ENCODE data around the gene AGAP1. TPM values are rescaled to one million over a fixed set of nuclear protein-coding genes. Genes with fewer than 3 reads are reported as not detected.

The AGAP1 gene
- total and polyA plus RNA-seq, 7 donors = 10.8 to 42.7 (median 18.6) TPM

DNA sequence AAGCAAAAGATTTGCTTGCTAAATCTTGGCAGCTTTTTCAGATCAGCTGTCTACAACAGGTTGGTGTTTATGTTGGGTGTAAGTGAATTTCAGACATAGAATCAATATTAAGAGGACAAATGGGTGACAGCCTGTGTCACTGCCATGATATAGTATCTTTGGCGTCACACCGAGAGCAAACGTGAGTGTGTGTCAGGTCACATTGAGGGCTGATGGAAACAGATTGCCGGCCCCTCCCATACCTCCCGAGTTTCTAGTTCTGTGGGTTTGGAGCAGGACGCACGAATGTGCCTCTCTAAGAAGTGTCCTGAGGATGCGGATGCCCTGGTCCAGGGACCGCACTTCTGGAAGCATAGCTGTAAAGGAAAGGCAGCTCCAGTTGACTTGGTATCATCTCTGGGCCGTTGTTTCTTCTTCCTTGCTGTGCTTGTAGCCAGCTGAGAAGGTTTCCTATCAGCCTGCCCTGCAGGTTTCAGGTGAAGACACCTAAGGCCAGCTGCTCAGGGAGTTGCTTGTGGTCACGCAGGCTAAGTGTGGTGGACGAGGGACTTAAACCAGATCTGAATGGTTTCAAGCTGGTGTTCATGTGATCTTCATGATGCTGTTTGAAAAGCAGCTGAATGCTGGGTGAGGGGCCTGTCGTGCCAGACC, 6.4 kb downstream of the AGAP1 start:
- H3K27ac ChIP-seq = no peak overlapping the region
- no peak for DNase-seq
- intact Hi-C loops (cut with DNase I) = no loop called here
- peaks cover 0 to 55% (median 24%) of the 10 kb centered on the region in 4 donors for H3K4me1 ChIP-seq
- H3K9me3 ChIP-seq = no peaks in the 10 kb centered on the region
- H3K27me3 ChIP-seq = no peaks in the 10 kb centered on the region
- WGBS, 2 donors = 72 to 85% methylated on average over 13 of the region's 13 CpGs
- H3K36me3 ChIP-seq = no peaks in the 10 kb centered on the region
- H3K4me3 ChIP-seq = no peak overlapping the region
- no peak for TF ChIP-seq EP300 (IDR thresholded peaks at IDR 0.05)
- no peak for TF ChIP-seq POLR2AphosphoS5 (IDR thresholded peaks at IDR 0.05)
- TF ChIP-seq POLR2A (IDR thresholded peaks at IDR 0.05) = no peak
- TF ChIP-seq, protein P1, sequence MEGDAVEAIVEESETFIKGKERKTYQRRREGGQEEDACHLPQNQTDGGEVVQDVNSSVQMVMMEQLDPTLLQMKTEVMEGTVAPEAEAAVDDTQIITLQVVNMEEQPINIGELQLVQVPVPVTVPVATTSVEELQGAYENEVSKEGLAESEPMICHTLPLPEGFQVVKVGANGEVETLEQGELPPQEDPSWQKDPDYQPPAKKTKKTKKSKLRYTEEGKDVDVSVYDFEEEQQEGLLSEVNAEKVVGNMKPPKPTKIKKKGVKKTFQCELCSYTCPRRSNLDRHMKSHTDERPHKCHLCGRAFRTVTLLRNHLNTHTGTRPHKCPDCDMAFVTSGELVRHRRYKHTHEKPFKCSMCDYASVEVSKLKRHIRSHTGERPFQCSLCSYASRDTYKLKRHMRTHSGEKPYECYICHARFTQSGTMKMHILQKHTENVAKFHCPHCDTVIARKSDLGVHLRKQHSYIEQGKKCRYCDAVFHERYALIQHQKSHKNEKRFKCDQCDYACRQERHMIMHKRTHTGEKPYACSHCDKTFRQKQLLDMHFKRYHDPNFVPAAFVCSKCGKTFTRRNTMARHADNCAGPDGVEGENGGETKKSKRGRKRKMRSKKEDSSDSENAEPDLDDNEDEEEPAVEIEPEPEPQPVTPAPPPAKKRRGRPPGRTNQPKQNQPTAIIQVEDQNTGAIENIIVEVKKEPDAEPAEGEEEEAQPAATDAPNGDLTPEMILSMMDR (IDR thresholded peaks at IDR 0.05) = no peak

DNA sequence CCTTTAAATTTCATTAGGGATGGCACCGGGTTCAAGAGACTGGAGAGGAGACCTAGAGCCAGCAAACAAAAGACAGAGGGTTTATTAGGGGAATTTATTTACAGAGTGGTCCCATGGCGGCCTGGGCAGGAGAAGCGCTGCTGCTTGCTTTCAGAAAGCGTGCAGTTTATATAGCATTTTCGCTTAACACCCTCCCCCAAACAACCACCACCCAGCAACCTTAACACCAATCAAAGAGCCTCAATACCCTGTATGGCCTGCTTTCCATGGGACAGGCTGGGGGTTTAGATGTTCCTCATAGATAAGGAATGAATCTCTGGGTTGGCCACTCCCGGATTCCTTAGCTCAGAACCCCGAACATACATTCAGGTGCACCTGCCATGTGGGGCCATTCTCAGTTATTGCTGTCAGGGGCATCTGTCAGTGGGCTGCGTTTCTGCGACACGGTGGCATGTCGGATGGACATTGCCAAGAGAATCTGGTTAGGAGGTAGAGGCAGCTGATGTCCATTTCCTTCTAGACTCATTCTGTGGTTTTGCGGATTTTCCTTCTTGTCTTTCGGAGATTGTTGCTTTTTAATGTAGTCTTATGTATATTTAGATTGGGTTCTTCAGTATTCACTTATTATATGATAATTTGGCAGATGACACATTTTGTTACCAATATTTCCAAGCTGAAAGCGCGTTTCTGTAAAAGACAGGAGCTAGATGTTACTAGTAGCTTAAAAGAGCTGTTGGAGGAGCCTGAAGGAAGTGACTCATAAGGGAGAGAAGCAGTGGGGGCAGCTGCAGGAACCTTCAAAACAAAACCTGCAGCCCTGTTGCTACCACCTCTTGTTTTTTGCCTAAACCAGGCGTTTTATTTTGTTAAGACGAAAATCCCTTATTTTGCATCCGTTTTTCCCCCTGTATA, 7.2 kb downstream of the AGAP1 start:
- DNase-seq = no peak
- intact Hi-C loops (cut with DNase I) = no loop called here
- Histone ChIP-seq H3K4me3 (no peak overlapping the region), H3K4me1 (peaks cover 0 to 52% (median 17%) of the 10 kb centered on the region in 4 donors), H3K36me3 (no peaks in the 10 kb centered on the region), H3K9me3 (no peaks in the 10 kb centered on the region), H3K27ac (no peak overlapping the region), H3K27me3 (no peaks in the 10 kb centered on the region)
- 66 to 80% methylated on average over 18 of the region's 18 CpGs for WGBS, 2 donors
- TF ChIP-seq, protein P1 (IDR thresholded peaks at IDR 0.05) = no peak
- TF ChIP-seq EP300 (IDR thresholded peaks at IDR 0.05) = no peak

DNA sequence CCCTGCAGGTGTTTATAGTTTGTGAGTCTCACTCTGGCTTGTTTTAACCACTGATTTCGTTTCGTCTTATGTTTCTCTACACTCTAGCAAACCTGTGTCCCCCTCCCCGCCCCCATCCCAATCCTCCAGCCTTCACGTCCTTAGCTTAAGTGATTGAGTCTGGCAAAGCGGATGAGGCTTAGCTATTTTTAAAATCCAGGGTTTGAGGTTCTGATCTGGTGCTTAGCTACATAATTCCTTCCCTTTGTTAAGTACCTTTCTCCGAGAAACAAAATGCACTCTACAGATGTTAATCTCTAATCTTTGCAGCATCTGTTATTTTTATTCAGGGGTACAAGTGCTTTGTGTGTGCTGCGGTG, 7.8 kb downstream of the AGAP1 start:
- intact Hi-C loops (cut with DNase I) = no loop called here
- TF ChIP-seq EP300 (IDR thresholded peaks at IDR 0.05) (no peak), POLR2A (IDR thresholded peaks at IDR 0.05) (no peak), POLR2AphosphoS5 (IDR thresholded peaks at IDR 0.05) (no peak)
- TF ChIP-seq, protein P1 (IDR thresholded peaks at IDR 0.05) = no peak
- no peaks in the 10 kb centered on the region for H3K27me3 ChIP-seq
- no peaks in the 10 kb centered on the region for H3K9me3 ChIP-seq
- no peaks in the 10 kb centered on the region for H3K36me3 ChIP-seq
- no peak overlapping the region for H3K4me3 ChIP-seq
- DNase-seq = no peak
- H3K27ac ChIP-seq = no peak overlapping the region
- peaks cover 0 to 48% (median 12%) of the 10 kb centered on the region in 4 donors for H3K4me1 ChIP-seq
- WGBS, 2 donors = 45 to 78% methylated on average over 7 of the region's 7 CpGs

DNA sequence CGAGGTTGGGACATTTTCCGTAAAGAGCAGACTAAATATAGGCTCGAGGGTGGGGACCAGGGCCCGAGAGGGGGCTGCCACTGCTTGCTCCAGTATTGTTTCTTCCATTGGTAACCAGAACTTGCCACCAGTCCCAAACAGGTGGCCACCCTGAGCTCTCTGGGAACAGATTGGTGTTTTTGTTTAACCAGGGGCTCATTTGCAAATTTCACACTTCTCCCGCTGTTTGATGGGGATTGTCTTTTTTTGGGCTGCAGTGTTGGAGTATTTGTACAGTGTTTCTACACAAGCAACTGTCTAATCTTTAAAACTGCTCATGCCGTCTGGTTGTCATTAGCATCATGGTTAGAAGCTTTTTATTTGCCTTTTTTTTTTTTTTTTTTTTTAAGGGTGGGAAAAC, 8.5 kb downstream of the AGAP1 start:
- intact Hi-C loops (cut with DNase I) = no loop called here
- Histone ChIP-seq H3K4me3 (no peak overlapping the region), H3K27me3 (no peaks in the 10 kb centered on the region), H3K9me3 (no peaks in the 10 kb centered on the region), H3K36me3 (no peaks in the 10 kb centered on the region), H3K27ac (no peak overlapping the region), H3K4me1 (peaks cover 0 to 42% (median 10%) of the 10 kb centered on the region in 4 donors)
- WGBS, 2 donors = 50 to 75% methylated on average over 6 of the region's 6 CpGs
- TF ChIP-seq POLR2AphosphoS5 (IDR thresholded peaks at IDR 0.05) (no peak), EP300 (IDR thresholded peaks at IDR 0.05) (no peak), POLR2A (IDR thresholded peaks at IDR 0.05) (no peak)
- TF ChIP-seq, protein P1 (IDR thresholded peaks at IDR 0.05) = no peak
- DNase-seq = no peak

Measured in sigmoid colon (tissue), 7 donors.